Psoas muscle (tissue), 8 donors: Measurements from ENCODE around the gene ITPR3. TPM values are rescaled to one million over a fixed set of nuclear protein-coding genes. Genes with fewer than 3 reads are reported as not detected.

Experiments
- ATAC-seq, 4 donors: fragments of 200-7000 bp; cut with Tn5 transposase; one replicate each; pipeline ENCODE4 v1.9.1; 2020; ENCODE audit warnings: moderate library complexity in 3 of 4, mild to moderate bottlenecking in 2 of 4
- DNase-seq, 2 donors: peaks; one replicate each; pipeline ENCODE4 v3.0.0-alpha.2; 2020
- H3K27ac ChIP-seq: fragments of 200-600 bp; one replicate; pipeline ENCODE4 v1.8.0; 2022
- H3K27me3 ChIP-seq, 3 donors: fragments of 200-600 bp in 1 of 3; one replicate each; pipeline versions ENCODE4 v1.6.1 to v1.8.0; 2013 to 2022; ENCODE audit warnings: low read length in 2 of 3, mild to moderate bottlenecking in 2 of 3, moderate library complexity in 1 of 3; ENCODE audit not compliant: insufficient read depth in 3 of 3
- H3K36me3 ChIP-seq, 2 donors: fragments of 200-600 bp in 1 of 2; one replicate each; pipeline versions ENCODE4 v1.6.1 to v1.8.0; 2013 to 2022; ENCODE audit warnings: low read depth in 1 of 2, mild to moderate bottlenecking in 1 of 2, moderate library complexity in 1 of 2; ENCODE audit not compliant: insufficient read depth in 1 of 2
- H3K4me1 ChIP-seq: fragments of 200-600 bp; one replicate; pipeline ENCODE4 v1.8.0; 2022
- H3K4me3 ChIP-seq: fragments of 200-600 bp; one replicate; pipeline ENCODE4 v1.8.0; 2022; ENCODE audit warnings: mild to moderate bottlenecking
- H3K9me3 ChIP-seq: fragments of 200-600 bp; one replicate; pipeline ENCODE4 v1.8.0; 2022
- WGBS, 3 donors: extraction: QIAGEN DNeasy Blood & Tissue Kit; methylation state at CpG; one replicate each; pipeline versions ENCODE4 v1.1.6 to v1.1.7; 2013; 5-methylcytosine and 5-hydroxymethylcytosine counted together
- intact Hi-C, 2 donors: fragments of 100-400 bp; cut with DNase I; formaldehyde crosslinking; loops; one replicate each; pipeline versions ENCODE4 v1.11.0 to v1.14.2; 2022
- polyA plus RNA-seq, 3 donors: library from polyadenylated mRNA; stranded (reverse); fragments of 200-250 nt; gene quantifications; one replicate each; pipeline ENCODE4 v1.2.3, GENCODE V29; 2013
- total RNA-seq, 4 donors: library from RNA; stranded (reverse); fragmentation: NEBNext Ultra II Directional in 2 of 4; extraction: Animal tissue kit (Norgen Biotek cat#: 25700) in 2 of 4; gene quantifications; one replicate each; pipeline versions ENCODE4 v1.2.1 to v1.2.4, GENCODE V29; 2021 to 2023
- TF ChIP-seq, protein P1 (sequence below): fragments of 200-600 bp; IDR thresholded peaks from one replicate; pipeline ENCODE4 v1.8.0; 2022; ENCODE audit warnings: antibody characterized with exemption
- donor health status: healthy with polysubstance abuse.
- donor health status: DM: no; HTN: no; CAD: no; lungs with moderate emphysema.
- donor health status: Bipolar disorder and iron deficiency.
- donor health status: healthy.
- donor health status: DM: yes; HTN: yes; CAD: no.
- donor health status: DM: no; HTN: no; CAD: no.
- donor health status: DM: no; HTN: no; CAD: no.
- donor health status: DM: yes; HTN: yes; CAD: no.

Gene ITPR3
- total and polyA plus RNA-seq, 7 donors: 1.9 to 7.4 (median 3.8) TPM

DNA sequence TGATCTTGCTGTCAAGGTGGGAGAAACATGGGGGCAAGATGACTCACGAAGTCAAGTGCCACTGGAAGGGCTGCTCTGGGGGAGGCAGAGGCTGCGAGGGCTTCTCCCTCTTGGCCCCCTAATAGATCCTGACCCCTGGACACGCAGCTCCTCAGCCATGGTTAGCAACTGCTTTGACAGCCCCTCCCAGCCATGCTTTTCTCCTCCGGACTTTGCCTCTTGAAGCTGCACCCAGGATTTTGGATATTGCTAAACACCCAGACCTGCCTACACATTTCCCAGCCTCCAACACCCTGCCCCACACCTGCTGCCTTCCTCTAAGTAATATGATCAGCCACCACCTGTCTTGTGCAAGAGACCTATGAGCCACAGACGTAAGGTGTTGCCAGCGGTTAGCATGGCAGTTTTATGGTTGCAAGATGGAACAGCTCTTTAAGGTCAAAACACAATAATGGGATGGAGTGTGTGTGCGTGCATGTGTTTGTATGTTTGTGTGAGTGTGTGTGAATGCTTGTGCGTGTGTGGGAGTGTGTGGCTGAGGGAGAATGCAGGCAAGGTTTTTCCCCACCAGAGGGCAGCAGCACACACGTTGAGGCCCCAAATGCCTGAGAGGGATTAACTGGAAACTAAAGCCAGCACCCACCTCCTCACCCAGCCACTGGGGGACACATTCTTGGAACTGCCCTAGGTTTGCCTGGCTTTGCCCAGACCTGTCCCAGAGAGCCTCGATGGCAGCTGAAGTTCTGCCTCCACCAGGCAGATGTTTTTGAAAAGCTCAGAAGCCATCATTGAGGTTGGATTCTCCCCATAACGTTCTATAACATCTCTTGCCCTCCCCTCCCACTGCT, 123.1 kb downstream of the ITPR3 start:
- intact Hi-C loops: loop anchor here in 1 of 2 donors (1.0 kb wide), 1 partner anchor 18 kb away; no protein-coding TSS in a partner anchor
- H3K36me3 ChIP-seq: peaks cover 0 to 47% of the 10 kb centered on the region in 2 donors
- H3K9me3 ChIP-seq: no peaks in the 10 kb centered on the region
- DNase-seq: peak; percentile 83 to 93
- TF ChIP-seq, protein P1, sequence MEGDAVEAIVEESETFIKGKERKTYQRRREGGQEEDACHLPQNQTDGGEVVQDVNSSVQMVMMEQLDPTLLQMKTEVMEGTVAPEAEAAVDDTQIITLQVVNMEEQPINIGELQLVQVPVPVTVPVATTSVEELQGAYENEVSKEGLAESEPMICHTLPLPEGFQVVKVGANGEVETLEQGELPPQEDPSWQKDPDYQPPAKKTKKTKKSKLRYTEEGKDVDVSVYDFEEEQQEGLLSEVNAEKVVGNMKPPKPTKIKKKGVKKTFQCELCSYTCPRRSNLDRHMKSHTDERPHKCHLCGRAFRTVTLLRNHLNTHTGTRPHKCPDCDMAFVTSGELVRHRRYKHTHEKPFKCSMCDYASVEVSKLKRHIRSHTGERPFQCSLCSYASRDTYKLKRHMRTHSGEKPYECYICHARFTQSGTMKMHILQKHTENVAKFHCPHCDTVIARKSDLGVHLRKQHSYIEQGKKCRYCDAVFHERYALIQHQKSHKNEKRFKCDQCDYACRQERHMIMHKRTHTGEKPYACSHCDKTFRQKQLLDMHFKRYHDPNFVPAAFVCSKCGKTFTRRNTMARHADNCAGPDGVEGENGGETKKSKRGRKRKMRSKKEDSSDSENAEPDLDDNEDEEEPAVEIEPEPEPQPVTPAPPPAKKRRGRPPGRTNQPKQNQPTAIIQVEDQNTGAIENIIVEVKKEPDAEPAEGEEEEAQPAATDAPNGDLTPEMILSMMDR: peak; percentile 89
- H3K27ac ChIP-seq: peak overlapping the region; percentile 100
- no peaks in the 10 kb centered on the region for H3K27me3 ChIP-seq
- H3K4me3 ChIP-seq: peak overlapping the region; percentile 72
- WGBS, 3 donors: 9 to 15% (median 11%) methylated on average over 11 of the region's 11 CpGs
- H3K4me1 ChIP-seq: peaks cover 24% of the 10 kb centered on the region
- ATAC-seq: peak; percentile 31 to 39 (median 38)

DNA sequence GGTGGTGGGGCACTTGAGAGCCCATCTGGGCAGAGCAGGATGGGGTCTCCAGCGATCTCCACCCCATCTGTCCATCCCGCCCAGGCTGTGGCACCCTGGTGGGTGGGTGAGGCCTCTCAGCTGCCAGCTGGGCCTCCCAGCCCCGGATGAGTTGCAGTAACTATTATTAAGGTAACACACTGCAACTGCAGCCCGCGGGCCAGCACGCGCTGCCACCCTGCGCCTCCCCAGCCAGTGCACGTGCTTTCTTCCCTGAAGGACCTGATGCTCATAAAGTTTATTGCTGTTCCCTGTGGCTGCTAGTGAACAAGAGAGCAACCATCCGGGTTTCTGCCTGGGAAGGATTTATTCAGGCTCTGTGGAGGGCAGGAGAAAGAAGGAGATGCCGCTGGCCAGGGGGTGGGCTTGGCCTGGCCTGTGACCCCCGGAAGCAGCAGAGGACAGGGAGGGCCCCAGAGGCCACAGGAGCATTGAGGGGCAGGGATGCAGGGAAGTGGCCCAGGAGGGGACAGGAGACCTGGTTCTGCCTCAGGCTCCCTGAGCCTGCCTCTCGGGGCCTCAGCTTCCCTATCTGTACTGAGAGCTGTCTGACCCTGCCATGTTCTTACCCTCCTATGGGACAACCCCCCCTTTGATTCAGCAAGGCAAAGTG, 123.9 kb downstream of the ITPR3 start:
- Histone ChIP-seq H3K27me3 (no peaks in the 10 kb centered on the region), H3K4me3 (peak overlapping the region; percentile 72), H3K36me3 (peaks cover 0 to 39% of the 10 kb centered on the region in 2 donors), H3K4me1 (peaks cover 21% of the 10 kb centered on the region), H3K27ac (peak overlapping the region; percentile 100), H3K9me3 (no peaks in the 10 kb centered on the region)
- 12 to 25% (median 20%) methylated on average over 13 of the region's 13 CpGs for WGBS, 3 donors
- intact Hi-C loops: loop anchor here in 1 of 2 donors (1.0 kb wide), 1 partner anchor 17 kb away; no protein-coding TSS in a partner anchor
- peak in 3 of 4 donors; percentile 4 to 9 (median 5) for ATAC-seq
- TF ChIP-seq, protein P1: no peak
- peak in 1 of 2 donors; percentile 86 for DNase-seq

DNA sequence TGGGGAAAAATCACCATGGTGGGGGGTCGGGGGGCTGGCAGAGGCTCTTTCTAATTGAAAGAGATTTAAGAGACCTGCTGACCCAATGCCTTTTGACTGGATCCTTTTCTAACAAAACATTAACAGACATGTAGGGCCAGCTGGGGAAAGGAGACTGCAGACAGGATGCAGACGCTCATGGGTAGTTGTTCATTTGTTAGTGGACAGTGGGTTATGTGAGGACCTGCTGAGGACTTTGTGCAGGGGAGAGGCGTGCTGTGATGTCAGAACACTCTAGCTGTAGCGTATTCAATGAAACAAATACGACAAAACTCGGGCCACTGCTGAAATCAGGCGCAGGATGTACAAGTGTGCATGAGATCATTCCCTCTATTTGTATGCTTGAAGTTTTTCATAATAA, 124.4 kb downstream of the ITPR3 start:
- DNase-seq: no peak
- 22 to 34% (median 26%) methylated on average over 7 of the region's 7 CpGs for WGBS, 3 donors
- no peak for ATAC-seq
- Histone ChIP-seq H3K4me1 (peaks cover 19% of the 10 kb centered on the region), H3K27ac (peak overlapping the region; percentile 100), H3K9me3 (no peaks in the 10 kb centered on the region), H3K27me3 (no peaks in the 10 kb centered on the region), H3K4me3 (peak overlapping the region; percentile 72), H3K36me3 (peaks cover 0 to 39% of the 10 kb centered on the region in 2 donors)
- TF ChIP-seq, protein P1: no peak
- intact Hi-C loops: no loop called here

Other genes with a start within 250 kb of the ITPR3 start
- gene KIFC1, start 229.5 kb upstream of the ITPR3 start, total RNA-seq: under 1 TPM in 3 of 4 donors, not detected in 1; 0.17 to 0.27 (median 0.25) TPM
- 1 to 10 TPM in 1 of 3 donors, under 1 TPM in 2; 0.15 to 1.0 (median 0.19) TPM for gene KIFC1, start 229.5 kb upstream of the ITPR3 start, polyA plus RNA-seq
- 10 to 100 TPM; 40.5 to 57.5 (median 50.5) TPM for gene PHF1, start 210.3 kb upstream of the ITPR3 start, total RNA-seq
- gene PHF1, start 210.3 kb upstream of the ITPR3 start, polyA plus RNA-seq: 10 to 100 TPM; 65.6 to 84.8 (median 78.3) TPM
- 100 to 1,000 TPM in 2 of 4 donors, 10 to 100 TPM in 2; 75.4 to 121 (median 95.6) TPM for gene CUTA, start 203.2 kb upstream of the ITPR3 start, total RNA-seq
- gene CUTA, start 203.2 kb upstream of the ITPR3 start, polyA plus RNA-seq: 100 to 1,000 TPM in 2 of 3 donors, 10 to 100 TPM in 1; 99.9 to 126 (median 125) TPM
- 1 to 10 TPM; 1.9 to 4.3 (median 2.2) TPM for gene SYNGAP1, start 201.3 kb upstream of the ITPR3 start, total RNA-seq
- gene SYNGAP1, start 201.3 kb upstream of the ITPR3 start, polyA plus RNA-seq: 1 to 10 TPM in 2 of 3 donors, under 1 TPM in 1; 0.70 to 2.2 (median 1.5) TPM
- 1 to 10 TPM; 2.4 to 4.9 (median 3.9) TPM for gene ZBTB9, start 166.7 kb upstream of the ITPR3 start, total RNA-seq
- 1 to 10 TPM; 1.9 to 5.2 (median 3.7) TPM for gene ZBTB9, start 166.7 kb upstream of the ITPR3 start, polyA plus RNA-seq
- 10 to 100 TPM; 10.3 to 22.1 (median 17.6) TPM for gene BAK1, start 41.0 kb upstream of the ITPR3 start, total RNA-seq
- 10 to 100 TPM; 19.8 to 55.9 (median 55.0) TPM for gene BAK1, start 41.0 kb upstream of the ITPR3 start, polyA plus RNA-seq
- gene UQCC2, start 90.4 kb downstream of the ITPR3 start, total RNA-seq: 100 to 1,000 TPM; 118 to 184 (median 145) TPM
- gene UQCC2, start 90.4 kb downstream of the ITPR3 start, polyA plus RNA-seq: 100 to 1,000 TPM; 129 to 158 (median 141) TPM
- 100 to 1,000 TPM; 113 to 363 (median 306) TPM for gene IP6K3, start 125.6 kb downstream of the ITPR3 start, total RNA-seq
- 100 to 1,000 TPM in 2 of 3 donors, 10 to 100 TPM in 1; 95.7 to 220 (median 175) TPM for gene IP6K3, start 125.6 kb downstream of the ITPR3 start, polyA plus RNA-seq
- 10 to 100 TPM; 21.3 to 38.8 (median 24.5) TPM for gene LEMD2, start 167.8 kb downstream of the ITPR3 start, total RNA-seq
- gene LEMD2, start 167.8 kb downstream of the ITPR3 start, polyA plus RNA-seq: 10 to 100 TPM; 37.3 to 63.3 (median 45.0) TPM
- gene MLN, start 182.7 kb downstream of the ITPR3 start, total RNA-seq: not detected
- gene MLN, start 182.7 kb downstream of the ITPR3 start, polyA plus RNA-seq: not detected